Right atrium auricular region (tissue), 2 donors: ENCODE measurements around the gene TRAFD1. TPM values are rescaled to one million over a fixed set of nuclear protein-coding genes. Genes with fewer than 3 reads are reported as not detected.

Source experiments
- DNase-seq: peaks from one replicate; pipeline ENCODE4 v3.0.0-alpha.2; 2019; ENCODE audit warnings: low spot score
- H3K27ac ChIP-seq, 2 donors: fragments of 200-600 bp; sonication (generic); 1 replicate in 1 of 2; 2 replicates in 1 of 2; pipeline ENCODE4 v1.5.1; 2016 to 2019
- H3K27me3 ChIP-seq, 2 donors: fragments of 200-600 bp; sonication (generic); one replicate each; pipeline versions ENCODE4 v1.5.1 to v1.6.0; 2017 to 2019
- H3K36me3 ChIP-seq: fragments of 200-600 bp; sonication (generic); one replicate; pipeline ENCODE4 v1.5.1; 2016
- H3K4me1 ChIP-seq, 2 donors: fragments of 200-600 bp; sonication (generic); one replicate each; pipeline versions ENCODE4 v1.5.1 to v1.6.0; 2017 to 2019
- H3K4me3 ChIP-seq, 2 donors: fragments of 200-600 bp; sonication (generic); 1 replicate in 1 of 2; 2 replicates in 1 of 2; pipeline ENCODE4 v1.5.1; 2017 to 2019; ENCODE audit warnings: mild to moderate bottlenecking in 1 of 2, moderate library complexity in 1 of 2
- H3K9me3 ChIP-seq, 2 donors: fragments of 200-600 bp; sonication (generic); one replicate each; pipeline ENCODE4 v1.5.1; 2019
- CTCF ChIP-seq, 2 donors: fragments of 200-600 bp; sonication (generic); IDR thresholded peaks; one replicate each; pipeline ENCODE4 v1.5.1; 2019; ENCODE audit warnings: antibody characterized with exemption in 2 of 2
- total RNA-seq, 2 donors: library from RNA; depleted of rRNA; stranded (reverse); fragments of >200 nt; gene quantifications; one replicate each; pipeline ENCODE4 v1.1.0, GENCODE V29; 2016

TRAFD1 gene
- total RNA-seq, 2 donors from 2014 or later, result 17.9 to 26.5 TPM

DNA sequence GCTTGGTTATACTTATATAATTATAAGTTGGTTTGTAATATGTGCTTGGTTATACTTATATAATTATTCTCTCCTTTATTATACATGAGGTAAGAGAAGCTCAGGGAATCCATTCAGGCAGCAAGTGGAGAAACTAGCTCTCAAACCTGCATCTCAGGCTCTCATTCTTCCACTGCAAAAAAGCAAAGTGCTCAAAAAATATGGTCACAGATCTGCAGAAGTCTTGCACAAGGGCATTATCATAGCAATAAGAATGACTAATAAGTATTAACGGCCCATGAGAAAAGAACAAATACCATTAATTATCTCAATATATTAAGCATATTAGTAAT lies 476 bp upstream of the TRAFD1 start:
- no peak for DNase-seq
- H3K27me3 ChIP-seq, result no peaks in the 10 kb centered on the region
- no peaks in the 10 kb centered on the region for H3K9me3 ChIP-seq
- peak overlapping the region; percentile 18 to 93 for H3K27ac ChIP-seq
- no peak for TF ChIP-seq CTCF (IDR thresholded peaks at IDR 0.05)
- H3K36me3 ChIP-seq, result no peaks in the 10 kb centered on the region
- H3K4me3 ChIP-seq, result peak overlapping the region in 1 of 2 donors; percentile 98
- H3K4me1 ChIP-seq, result peaks cover 0 to 66% of the 10 kb centered on the region in 2 donors

GRCh38 chr12:112126000-112126438 lies 659 bp downstream of the TRAFD1 start:
- peak overlapping the region; percentile 88 to 98 for H3K4me3 ChIP-seq
- no peaks in the 10 kb centered on the region for H3K9me3 ChIP-seq
- TF ChIP-seq CTCF (IDR thresholded peaks at IDR 0.05), result no peak
- H3K4me1 ChIP-seq, result peaks cover 0 to 77% of the 10 kb centered on the region in 2 donors
- H3K27me3 ChIP-seq, result no peaks in the 10 kb centered on the region
- H3K36me3 ChIP-seq, result no peaks in the 10 kb centered on the region
- DNase-seq, result no peak
- peak overlapping the region; percentile 93 to 95 for H3K27ac ChIP-seq

DNA sequence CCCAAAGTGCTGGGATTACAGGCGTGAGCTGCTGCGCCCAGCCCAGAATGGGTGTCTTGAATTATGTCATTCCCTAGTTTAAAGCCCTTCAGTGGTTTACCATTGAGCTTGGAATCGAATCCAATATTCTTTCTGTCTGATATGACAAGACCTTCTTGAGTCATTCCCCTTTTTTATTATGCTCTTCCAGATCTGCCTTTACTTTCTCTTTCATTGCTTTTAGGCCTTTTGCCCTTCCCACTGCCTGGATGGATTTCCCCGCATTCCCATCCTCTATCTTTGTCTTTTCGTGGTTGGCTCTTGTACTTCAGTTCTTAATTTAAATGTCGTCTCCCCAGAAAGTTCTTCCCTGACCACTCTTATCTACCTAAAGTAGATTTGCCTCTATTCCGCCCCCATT lies 1.6 kb downstream of the TRAFD1 start:
- no peak for DNase-seq
- Histone ChIP-seq H3K4me1 (peaks cover 0 to 76% of the 10 kb centered on the region in 2 donors), H3K36me3 (no peaks in the 10 kb centered on the region), H3K27ac (peak overlapping the region in 1 of 2 donors; percentile 95), H3K4me3 (no peak overlapping the region), H3K9me3 (no peaks in the 10 kb centered on the region), H3K27me3 (no peaks in the 10 kb centered on the region)
- TF ChIP-seq CTCF (IDR thresholded peaks at IDR 0.05), result no peak

DNA sequence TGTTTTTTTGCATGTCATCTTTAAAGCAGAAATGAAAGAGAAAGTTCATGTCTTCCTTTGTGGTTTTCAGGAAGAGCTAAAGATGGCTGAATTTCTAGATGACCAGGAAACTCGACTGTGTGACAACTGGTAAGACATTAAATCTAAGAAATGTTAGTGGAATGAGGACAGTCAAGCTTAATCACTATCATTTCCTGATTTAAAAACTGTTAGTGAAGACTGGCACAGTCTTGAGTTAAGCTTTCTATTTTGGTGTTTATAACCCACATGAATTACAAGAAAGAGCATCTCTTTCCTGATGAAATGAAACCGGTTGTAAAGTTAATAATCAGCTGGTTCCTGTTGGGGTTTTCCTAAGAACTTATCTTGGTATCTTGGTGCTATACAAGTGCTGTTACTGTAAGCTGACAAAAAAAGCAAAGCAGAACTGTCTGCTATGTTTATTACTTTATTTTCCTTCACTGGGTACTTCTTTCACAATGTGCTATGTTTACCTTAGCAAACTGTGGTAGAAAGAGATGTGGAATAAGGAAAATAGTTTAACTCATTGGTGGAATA lies 5.2 kb downstream of the TRAFD1 start:
- no peak for TF ChIP-seq CTCF (IDR thresholded peaks at IDR 0.05)
- Histone ChIP-seq H3K9me3 (no peaks in the 10 kb centered on the region), H3K27me3 (no peaks in the 10 kb centered on the region), H3K4me1 (peaks cover 0 to 51% of the 10 kb centered on the region in 2 donors), H3K4me3 (peak overlapping the region in 1 of 2 donors; percentile 5), H3K27ac (peak overlapping the region; percentile 26 to 54), H3K36me3 (peaks cover 10% of the 10 kb centered on the region)
- DNase-seq, result no peak

DNA sequence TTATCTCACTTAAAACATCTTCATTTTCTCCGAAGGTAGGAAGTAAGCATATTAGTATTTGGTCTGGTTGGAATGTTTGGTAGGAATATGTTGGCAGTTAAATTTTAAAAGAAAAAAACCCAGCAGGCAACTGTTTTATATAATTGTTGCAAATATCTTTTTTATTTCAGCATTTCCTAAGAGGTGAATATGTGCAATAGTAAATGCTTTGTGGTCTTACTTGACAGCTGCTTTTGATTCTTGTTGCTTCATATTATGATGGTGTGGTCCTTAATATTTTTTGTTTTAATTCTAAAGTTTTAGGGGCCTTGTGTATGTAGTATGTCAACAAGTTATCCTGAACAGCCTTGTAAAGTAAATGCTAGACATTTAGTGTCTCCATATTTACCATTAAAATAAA lies 6.3 kb downstream of the TRAFD1 start:
- no peak for DNase-seq
- Histone ChIP-seq H3K27me3 (no peaks in the 10 kb centered on the region), H3K4me1 (peaks cover 0 to 42% of the 10 kb centered on the region in 2 donors), H3K27ac (no peak overlapping the region), H3K36me3 (peaks cover 21% of the 10 kb centered on the region), H3K9me3 (no peaks in the 10 kb centered on the region), H3K4me3 (no peak overlapping the region)
- TF ChIP-seq CTCF (IDR thresholded peaks at IDR 0.05), result no peak

GRCh38 chr12:112133418-112133817 lies 8.1 kb downstream of the TRAFD1 start:
- no peak for TF ChIP-seq CTCF (IDR thresholded peaks at IDR 0.05)
- Histone ChIP-seq H3K27ac (no peak overlapping the region), H3K4me1 (peaks cover 0 to 27% of the 10 kb centered on the region in 2 donors), H3K36me3 (peaks cover 39% of the 10 kb centered on the region), H3K9me3 (no peaks in the 10 kb centered on the region), H3K27me3 (no peaks in the 10 kb centered on the region), H3K4me3 (no peak overlapping the region)
- DNase-seq, result no peak
